HG03378 (cell line): ENCODE measurements around the gene FNDC7.
"Not testable (repeated sequence)": the region's sequence is repeated elsewhere in the genome, so short reads cannot be mapped to it uniquely, and the experiment has no call there.

Experiments
- ATAC-seq: cut with Tn5 transposase; IDR thresholded peaks from one replicate; pipeline ENCODE4 v1.9.1; 2021; ENCODE audit warnings: mild to moderate bottlenecking, moderate library complexity; ENCODE audit not compliant: unreplicated experiment

Gene FNDC7, protein sequence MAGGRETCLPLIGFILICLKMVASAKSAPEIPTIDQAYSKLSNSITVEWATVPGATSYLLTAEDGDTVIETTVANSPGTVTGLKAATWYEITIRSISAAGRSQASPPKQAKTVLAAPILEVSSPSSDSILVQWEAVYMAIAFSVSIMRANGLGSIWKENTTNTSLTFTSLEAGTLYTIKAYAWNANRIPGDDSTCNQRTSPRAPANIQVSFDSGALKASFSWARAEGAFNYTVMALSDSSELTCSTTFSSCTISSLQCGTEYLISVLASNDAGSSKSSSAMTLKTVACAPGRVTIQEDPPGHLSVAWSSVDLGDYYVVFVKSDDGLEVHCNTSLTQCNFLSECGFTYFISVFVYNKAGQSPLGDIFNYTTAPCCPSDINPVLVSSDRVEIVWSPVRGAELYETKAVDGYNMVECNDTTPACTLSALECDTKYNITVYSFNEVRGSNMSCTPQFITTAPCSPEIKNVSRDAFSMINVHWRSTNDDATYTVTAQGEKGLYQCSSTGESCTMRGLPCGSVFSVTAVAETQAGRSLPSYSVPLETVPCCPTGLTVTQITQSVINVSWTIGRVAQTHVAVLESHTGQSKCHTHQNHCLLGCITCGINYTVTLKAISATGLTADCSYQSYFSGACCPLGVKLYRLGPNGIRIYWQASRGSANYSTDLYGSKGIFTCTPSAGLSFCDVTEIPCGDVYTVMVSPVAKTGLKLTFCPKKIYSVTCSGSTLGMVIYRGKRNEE

GRCh38 chr1:108712606-108713150 is at the start of gene FNDC7:
FNDC7 (plus strand) TSS chr1:108712908; CDS start chr1:108712934, 26 bp downstream.
- ATAC-seq = no peak

DNA sequence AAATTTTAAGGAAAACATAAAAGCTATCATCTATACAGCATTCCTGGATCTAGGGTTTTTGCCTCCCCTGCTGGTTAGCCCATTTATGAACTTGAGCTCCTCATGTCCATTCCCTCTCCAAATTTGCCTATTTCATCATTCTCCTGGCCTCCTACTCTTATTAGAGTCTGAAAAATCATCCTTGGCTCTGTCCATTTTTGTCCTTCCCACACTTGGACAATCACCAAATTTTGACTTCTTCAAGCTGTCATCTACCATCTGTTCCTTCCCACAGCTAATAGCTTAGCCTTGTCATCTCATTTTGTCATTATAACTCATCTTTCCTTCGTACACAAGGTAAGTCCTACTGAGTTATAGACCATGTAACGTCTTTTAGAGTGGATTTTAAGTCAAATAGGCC is 49.6 kb upstream of the FNDC7 start:
- no peak for ATAC-seq

GRCh38 chr1:108664481-108664880 is 48.2 kb upstream of the FNDC7 start:
- no peak for ATAC-seq

GRCh38 chr1:108665067-108665466 is 47.6 kb upstream of the FNDC7 start:
- no peak for ATAC-seq

GRCh38 chr1:108665771-108666170 is 46.9 kb upstream of the FNDC7 start:
- ATAC-seq = no peak

GRCh38 chr1:108667422-108667821 is 45.3 kb upstream of the FNDC7 start:
- not testable (repeated sequence) for ATAC-seq

GRCh38 chr1:108668777-108669176 is 43.9 kb upstream of the FNDC7 start:
- ATAC-seq = no peak

DNA sequence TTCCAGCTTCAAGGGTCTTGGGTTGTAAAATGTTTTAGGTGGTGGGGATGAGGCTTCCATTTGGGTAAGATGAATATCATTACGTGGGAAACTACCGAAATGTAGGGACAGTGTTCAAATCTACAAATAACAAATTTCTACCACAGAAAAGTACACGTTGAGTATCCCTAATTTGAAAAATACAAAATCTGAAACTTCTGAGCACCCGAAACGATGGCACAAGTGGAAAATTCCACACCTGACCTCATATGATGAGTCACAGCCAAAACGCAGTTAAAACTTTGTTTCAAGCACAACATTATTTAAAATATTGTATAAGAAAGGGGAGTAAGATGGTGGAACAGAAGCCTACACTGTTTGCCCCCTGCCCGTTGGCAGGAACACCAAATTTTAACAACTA is 43.0 kb upstream of the FNDC7 start:
- no peak for ATAC-seq

- ATAC-seq = no peak
Observed at GRCh38 chr1:108670131-108670773, 42.5 kb upstream of the FNDC7 start.

DNA sequence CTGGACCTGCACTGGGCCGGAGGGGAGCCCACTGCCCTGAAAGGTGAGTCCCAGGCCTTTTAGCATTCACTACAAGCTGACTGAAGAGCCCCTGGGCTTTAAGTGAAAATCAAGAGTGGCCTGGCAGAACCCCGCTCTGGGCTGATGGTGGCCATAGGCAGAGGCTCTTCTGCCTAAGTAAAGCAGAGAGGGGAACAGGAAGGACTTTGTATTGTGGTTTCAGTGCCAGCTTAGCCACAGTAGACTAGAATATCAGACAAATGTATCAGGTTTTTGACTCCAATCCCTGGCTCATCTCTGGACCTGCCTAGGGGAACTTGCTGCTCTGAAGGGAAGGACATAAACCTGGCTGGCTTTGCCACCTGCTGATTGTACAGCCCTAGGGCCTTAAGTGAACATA is 41.6 kb upstream of the FNDC7 start:
- no peak for ATAC-seq

- no peak for ATAC-seq
Observed at GRCh38 chr1:108678706-108679105, 34.0 kb upstream of the FNDC7 start.

DNA sequence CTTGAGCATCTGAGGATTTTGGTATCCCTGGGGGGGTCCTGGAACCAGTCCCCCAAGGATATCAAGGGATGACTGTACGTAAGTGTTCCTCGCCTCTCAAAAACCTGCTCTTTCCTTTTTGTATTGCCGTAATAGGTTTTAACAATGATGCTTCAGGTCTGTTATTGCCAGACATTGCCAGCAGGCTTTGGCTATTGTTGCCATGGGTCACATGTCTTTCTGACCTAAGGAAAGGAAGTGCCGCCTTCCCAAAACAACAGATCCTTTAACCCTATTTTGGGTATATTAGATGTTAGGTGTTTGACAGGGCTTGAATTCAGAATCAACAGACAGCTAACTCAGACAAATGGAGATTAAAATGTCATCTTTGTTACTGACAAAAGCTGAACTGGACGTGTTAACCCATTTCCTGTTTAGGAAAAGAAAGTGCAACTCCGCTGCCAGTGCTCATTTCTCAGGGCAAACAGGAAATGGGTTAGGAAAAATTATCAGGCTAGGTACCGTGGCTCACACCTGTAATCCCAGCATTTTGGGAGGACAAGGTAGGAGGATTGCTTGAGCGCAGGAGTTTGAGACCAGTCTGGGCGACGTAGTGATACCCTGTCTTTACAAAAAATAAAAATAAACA is 33.0 kb upstream of the FNDC7 start:
- ATAC-seq = no peak

GRCh38 chr1:108681701-108682100 is 31.0 kb upstream of the FNDC7 start:
- not testable (repeated sequence) for ATAC-seq

GRCh38 chr1:108685529-108685928 is 27.2 kb upstream of the FNDC7 start:
- no peak for ATAC-seq

DNA sequence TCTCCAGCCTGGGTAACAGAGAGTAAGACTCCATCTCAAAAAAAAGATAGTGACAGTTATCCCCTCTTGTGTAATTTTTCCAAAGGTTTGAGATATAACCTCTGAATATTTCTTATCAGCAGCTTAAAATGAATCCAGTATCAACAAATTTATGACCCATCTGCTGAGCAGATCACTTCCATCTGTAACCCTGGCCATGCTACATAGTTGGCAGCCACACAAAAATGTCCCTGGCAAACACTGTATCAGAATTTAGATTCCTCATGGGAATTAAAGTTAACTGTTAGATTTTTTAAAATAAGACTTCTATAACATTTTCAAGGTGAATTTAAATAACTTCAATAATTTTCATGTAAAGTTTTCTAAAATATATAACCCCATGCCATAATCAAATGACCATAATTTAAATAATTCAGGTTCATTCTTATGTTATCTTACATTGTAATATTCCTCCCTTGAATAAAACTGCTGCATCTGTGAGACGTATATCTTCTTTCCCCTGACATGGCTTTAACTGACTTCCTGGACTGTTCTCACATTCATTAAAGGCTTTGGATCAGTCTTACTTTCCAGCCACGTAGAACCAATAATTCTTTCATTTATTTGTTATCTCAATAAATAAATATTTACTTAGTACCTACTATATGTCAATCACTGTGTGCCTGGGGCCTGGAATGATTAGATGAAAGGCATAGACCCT is 25.9 kb upstream of the FNDC7 start:
- ATAC-seq = no peak

DNA sequence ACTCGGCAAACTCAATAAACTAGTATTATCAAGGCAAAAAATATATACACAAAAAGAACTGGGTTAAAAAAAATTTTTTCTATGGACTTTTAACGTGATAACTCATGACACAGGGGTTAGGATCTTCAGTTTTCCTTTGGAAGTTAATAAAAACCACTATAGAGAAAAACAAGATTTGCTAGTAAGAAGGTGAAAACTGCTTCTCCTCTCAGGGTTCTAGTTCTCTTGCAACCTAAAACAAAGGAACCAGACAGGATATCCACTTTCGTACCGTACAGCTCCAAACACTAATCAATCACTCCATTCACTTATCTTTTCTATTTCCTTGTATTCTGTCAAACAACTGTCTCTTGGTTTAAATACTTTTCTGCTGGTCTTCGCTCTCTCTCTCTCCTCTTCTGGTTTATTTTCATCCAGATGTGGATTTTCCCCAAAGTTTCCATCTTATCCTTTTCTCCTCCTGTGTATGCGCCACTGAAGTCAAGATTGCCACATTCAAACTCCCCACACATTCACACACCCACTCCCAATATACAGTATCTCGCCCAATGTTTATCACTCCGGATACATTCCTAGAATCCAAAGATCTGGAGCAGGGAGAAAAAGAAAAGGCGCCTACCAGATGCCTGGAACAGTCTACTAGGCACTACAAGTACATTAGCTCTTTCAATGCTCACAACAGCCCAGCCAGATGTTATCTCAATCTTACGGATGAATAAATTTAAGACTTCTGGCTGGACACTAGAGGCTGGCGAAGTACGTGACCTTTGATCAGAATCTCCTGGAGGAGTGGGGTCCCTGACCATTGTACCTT is 21.4 kb upstream of the FNDC7 start:
- no peak for ATAC-seq

DNA sequence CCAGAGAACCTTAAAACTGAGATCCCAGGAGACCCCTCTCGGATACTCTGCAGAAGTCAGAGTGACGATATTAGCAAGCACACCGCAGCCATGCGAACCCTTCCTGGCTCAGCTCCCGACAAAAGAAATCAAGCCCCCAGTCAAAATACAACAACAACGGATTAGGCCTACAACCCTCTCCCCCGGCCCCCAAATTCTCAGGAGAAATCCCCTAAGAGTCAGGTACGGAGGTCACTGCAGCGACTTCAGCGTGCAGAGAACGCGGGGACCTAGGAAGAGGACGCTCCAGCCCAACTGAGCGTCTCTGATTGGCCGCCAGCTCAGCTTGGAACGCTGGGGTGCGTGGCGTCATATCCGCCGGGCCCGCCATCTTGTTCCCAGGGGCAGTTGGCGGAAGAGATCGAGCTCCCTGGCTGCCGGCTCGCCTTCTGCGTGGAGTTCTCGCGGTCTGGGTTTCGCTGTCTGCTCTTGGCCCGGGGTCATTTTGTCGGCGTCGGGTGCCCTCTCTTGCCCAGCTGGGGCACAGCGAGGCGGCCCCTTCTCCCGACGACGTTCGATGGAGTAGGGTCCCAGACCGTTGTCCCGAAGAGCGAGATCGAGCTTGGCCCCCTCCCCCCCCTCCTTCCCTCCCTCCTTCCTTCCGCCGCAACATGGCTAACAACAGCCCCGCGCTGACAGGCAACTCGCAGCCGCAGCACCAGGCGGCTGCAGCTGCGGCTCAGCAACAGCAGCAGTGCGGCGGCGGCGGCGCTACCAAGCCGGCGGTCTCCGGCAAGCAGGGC is 20.6 kb upstream of the FNDC7 start, which contains the start of gene PRPF38B:
TSS of gene PRPF38B (plus strand) at position 369 of the 782 bp plus-strand sequence. CDS start at position 651, 282 bp downstream.
- ATAC-seq = peak; percentile 87
